GM20000 (cell line): ENCODE measurements around the gene NDC80.

Source experiments
- DNase-seq: peaks from one replicate; pipeline ENCODE4 v3.0.0; 2012; ENCODE audit warnings: low spot score
- CTCF ChIP-seq: IDR thresholded peaks from 2 replicates; pipeline ENCODE4 v1.5.1; 2012; ENCODE audit warnings: mild to moderate bottlenecking, control low read depth; ENCODE audit errors: extremely low read depth, missing control alignments

NDC80 gene

DNA sequence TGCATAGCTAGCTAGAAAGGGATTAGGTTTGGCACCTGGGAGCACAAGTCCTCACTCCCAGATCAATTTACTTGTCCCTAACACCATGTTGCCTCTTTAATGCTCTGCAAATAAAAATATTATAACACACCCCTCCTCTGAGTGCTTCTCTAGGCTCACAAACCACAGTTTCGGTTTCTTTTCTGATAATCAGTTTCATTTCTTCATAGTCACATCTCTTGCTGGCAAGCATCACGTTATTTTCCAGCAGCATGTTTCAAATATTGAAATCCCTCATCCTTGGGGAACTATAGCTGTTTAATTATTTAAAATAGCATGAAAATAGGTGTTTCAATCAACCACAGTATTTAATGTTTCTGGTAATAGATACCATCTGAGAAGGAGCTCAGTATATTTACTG is 70.3 kb downstream of the NDC80 start:
- peak; percentile 74 for DNase-seq

GRCh38 chr18:2642771-2643170 is 71.4 kb downstream of the NDC80 start:
- TF ChIP-seq CTCF = no peak
- no peak for DNase-seq

More for the DNA sequence above, 70.3 kb downstream of the NDC80 start:
- no peak for TF ChIP-seq CTCF

GRCh38 chr18:2644535-2644934 is 73.2 kb downstream of the NDC80 start:
- TF ChIP-seq CTCF = no peak
- no peak for DNase-seq

GRCh38 chr18:2651981-2652380 is 80.6 kb downstream of the NDC80 start:
- TF ChIP-seq CTCF = no peak
- DNase-seq = no peak

DNA sequence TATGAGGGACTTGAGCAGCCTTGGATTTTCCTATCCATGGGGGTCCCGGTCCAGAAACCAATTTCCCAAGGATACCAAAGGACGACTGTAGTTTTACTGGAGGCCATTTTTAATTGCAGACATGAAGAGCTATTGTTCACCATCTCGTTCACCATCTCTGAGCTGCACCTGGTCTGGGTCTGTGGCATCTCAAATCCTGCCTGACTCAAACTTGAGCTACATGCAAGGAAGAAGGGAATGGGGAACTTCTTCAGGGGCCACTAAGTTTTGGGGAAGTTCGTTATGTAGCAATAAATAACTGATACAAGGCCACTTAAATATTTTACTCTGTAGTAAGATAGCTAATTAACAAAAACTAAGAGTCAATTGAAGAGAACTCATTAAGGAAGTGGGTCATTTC is 82.1 kb downstream of the NDC80 start:
- TF ChIP-seq CTCF = no peak
- DNase-seq = no peak

DNA sequence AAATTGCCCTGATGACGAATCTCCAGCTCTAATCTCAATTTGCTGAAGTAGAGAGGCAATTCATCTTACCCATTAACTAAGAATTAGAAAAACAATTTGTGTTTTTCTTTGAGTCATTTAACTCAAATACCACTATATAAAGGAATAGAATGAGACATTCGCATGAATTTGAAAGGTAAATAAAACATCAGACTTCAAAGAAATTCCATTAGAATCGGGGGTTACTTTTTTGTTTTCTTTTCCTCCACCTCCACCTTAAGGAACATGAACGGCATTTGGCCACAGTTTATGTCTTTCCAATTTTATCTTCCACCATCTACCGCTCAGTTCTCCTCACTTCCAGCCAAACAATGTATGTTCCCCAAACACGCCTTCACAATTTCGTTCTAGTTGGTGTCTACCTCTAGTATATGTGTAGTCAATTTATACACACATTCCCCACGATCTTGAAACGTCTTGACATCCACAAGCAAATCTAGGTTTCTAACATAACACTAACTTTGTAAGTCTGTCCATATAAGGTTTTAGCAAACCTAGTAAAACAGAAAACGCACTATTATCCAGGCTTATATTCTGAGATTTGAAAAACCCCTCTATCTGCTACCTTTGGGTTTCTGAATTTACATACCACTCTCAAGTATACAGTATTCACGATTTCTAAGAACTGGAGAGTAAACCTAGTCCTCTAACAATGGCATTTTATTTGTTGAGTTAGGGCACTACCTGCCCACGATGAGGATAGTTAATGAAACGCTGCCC is 83.0 kb downstream of the NDC80 start:
- no peak for DNase-seq
- no peak for TF ChIP-seq CTCF

DNA sequence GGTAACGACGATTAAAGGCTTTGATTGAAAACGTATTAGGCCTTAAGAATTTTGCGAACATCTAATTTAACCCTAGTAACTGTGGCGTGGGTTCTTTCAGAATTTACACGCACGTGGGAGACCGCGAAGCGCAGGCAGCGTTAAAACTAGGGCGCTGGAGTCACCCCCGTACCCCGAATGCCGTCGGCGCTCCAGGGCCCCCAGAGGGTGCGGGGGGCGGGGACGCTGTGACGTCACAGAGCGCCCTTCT is 83.5 kb downstream of the NDC80 start:
- DNase-seq = peak; percentile 68
- TF ChIP-seq CTCF = no peak
